Endothelial cell (in vitro differentiated cells): Measurements from ENCODE around the gene RUBCNL. TPM values are rescaled to one million over a fixed set of nuclear protein-coding genes. Genes with fewer than 3 reads are reported as not detected.

Source experiments
- DNase-seq: peaks from one replicate; pipeline ENCODE4 v3.0.0; 2021; ENCODE audit warnings: low spot score
- H3K27ac Mint-ChIP-seq: one replicate; pipeline ENCODE4 v1.8.0; 2021; ENCODE audit warnings: mixed read lengths, inconsistent platforms; ENCODE audit not compliant: unreplicated experiment
- H3K27me3 Mint-ChIP-seq: one replicate; pipeline ENCODE4 v1.8.0; 2021; ENCODE audit warnings: mild to moderate bottlenecking, moderate library complexity, mixed read lengths, inconsistent platforms; ENCODE audit not compliant: unreplicated experiment
- H3K36me3 Mint-ChIP-seq: one replicate; pipeline ENCODE4 v1.8.0; 2021; ENCODE audit warnings: mild to moderate bottlenecking, low read depth, mixed read lengths, inconsistent platforms; ENCODE audit not compliant: unreplicated experiment
- H3K4me1 Mint-ChIP-seq: one replicate; pipeline ENCODE4 v1.8.0; 2021; ENCODE audit warnings: mild to moderate bottlenecking, mixed read lengths, inconsistent platforms; ENCODE audit not compliant: unreplicated experiment
- H3K4me3 Mint-ChIP-seq: one replicate; pipeline ENCODE4 v1.8.0; 2021; ENCODE audit warnings: mild to moderate bottlenecking, mixed read lengths, inconsistent platforms; ENCODE audit not compliant: unreplicated experiment
- H3K9me3 Mint-ChIP-seq: one replicate; pipeline ENCODE4 v1.8.0; 2021; ENCODE audit warnings: mixed read lengths, inconsistent platforms; ENCODE audit not compliant: unreplicated experiment
- CTCF ChIP-seq: fragments of 200-600 bp; sonication (generic); IDR thresholded peaks from one replicate; pipeline ENCODE4 v1.5.0; 2021; ENCODE audit warnings: antibody characterized with exemption; ENCODE audit not compliant: unreplicated experiment
- total RNA-seq: library from RNA; stranded (reverse); fragmentation: NEBNext Ultra II Directional; extraction: Animal tissue kit (Norgen Biotek cat#: 25700); gene quantifications from one replicate; pipeline ENCODE4 v1.2.1, GENCODE V29; 2021; ENCODE audit not compliant: unreplicated experiment

Gene RUBCNL
- total RNA-seq, 1 donor from 2014 or later, result 0.31 TPM

GRCh38 chr13:46313024-46313423 lies 74.0 kb downstream of the RUBCNL start:
- TF ChIP-seq CTCF, result no peak
- H3K27me3 Mint-ChIP-seq, result peaks cover 1% of the 10 kb centered on the region
- H3K27ac Mint-ChIP-seq, result no peak overlapping the region
- no peak overlapping the region for H3K4me3 Mint-ChIP-seq
- no peaks in the 10 kb centered on the region for H3K9me3 Mint-ChIP-seq
- H3K4me1 Mint-ChIP-seq, result no peaks in the 10 kb centered on the region
- no peak for DNase-seq
- peaks cover 4% of the 10 kb centered on the region for H3K36me3 Mint-ChIP-seq

GRCh38 chr13:46311217-46311616 lies 75.8 kb downstream of the RUBCNL start:
- H3K27ac Mint-ChIP-seq, result no peak overlapping the region
- no peaks in the 10 kb centered on the region for H3K27me3 Mint-ChIP-seq
- H3K4me3 Mint-ChIP-seq, result no peak overlapping the region
- no peak for TF ChIP-seq CTCF
- no peaks in the 10 kb centered on the region for H3K9me3 Mint-ChIP-seq
- DNase-seq, result no peak
- H3K36me3 Mint-ChIP-seq, result peaks cover 4% of the 10 kb centered on the region
- H3K4me1 Mint-ChIP-seq, result no peaks in the 10 kb centered on the region

GRCh38 chr13:46310066-46310465 lies 77.0 kb downstream of the RUBCNL start:
- Mint-ChIP-seq H3K4me1 (no peaks in the 10 kb centered on the region), H3K4me3 (no peak overlapping the region), H3K27me3 (no peaks in the 10 kb centered on the region), H3K9me3 (no peaks in the 10 kb centered on the region), H3K36me3 (no peaks in the 10 kb centered on the region), H3K27ac (no peak overlapping the region)
- no peak for TF ChIP-seq CTCF
- no peak for DNase-seq

- H3K27ac Mint-ChIP-seq, result no peak overlapping the region
- H3K27me3 Mint-ChIP-seq, result no peaks in the 10 kb centered on the region
- H3K4me3 Mint-ChIP-seq, result no peak overlapping the region
- H3K9me3 Mint-ChIP-seq, result no peaks in the 10 kb centered on the region
- no peaks in the 10 kb centered on the region for H3K4me1 Mint-ChIP-seq
- no peak for DNase-seq
- no peaks in the 10 kb centered on the region for H3K36me3 Mint-ChIP-seq
- TF ChIP-seq CTCF, result no peak
These were observed 79.5 kb downstream of the RUBCNL start for GRCh38 chr13:46307554-46307953.

GRCh38 chr13:46304546-46304945 lies 82.5 kb downstream of the RUBCNL start:
- Mint-ChIP-seq H3K9me3 (no peaks in the 10 kb centered on the region), H3K4me1 (no peaks in the 10 kb centered on the region), H3K27ac (no peak overlapping the region), H3K27me3 (no peaks in the 10 kb centered on the region), H3K36me3 (no peaks in the 10 kb centered on the region), H3K4me3 (no peak overlapping the region)
- TF ChIP-seq CTCF, result no peak
- no peak for DNase-seq
